HUDEP-2 (cell line): ENCODE results near the gene VAV3.
"Not testable (repeated sequence)": the region's sequence is repeated elsewhere in the genome, so short reads cannot be mapped to it uniquely, and the experiment has no call there.

Experiments
- DNase-seq, 76 experiments: peaks; one replicate each; lab custom pipeline; 2025; ENCODE audit not compliant: unreplicated experiment in 76 of 76; lab: John Stamatoyannopoulos, UW

The VAV3 gene

DNA sequence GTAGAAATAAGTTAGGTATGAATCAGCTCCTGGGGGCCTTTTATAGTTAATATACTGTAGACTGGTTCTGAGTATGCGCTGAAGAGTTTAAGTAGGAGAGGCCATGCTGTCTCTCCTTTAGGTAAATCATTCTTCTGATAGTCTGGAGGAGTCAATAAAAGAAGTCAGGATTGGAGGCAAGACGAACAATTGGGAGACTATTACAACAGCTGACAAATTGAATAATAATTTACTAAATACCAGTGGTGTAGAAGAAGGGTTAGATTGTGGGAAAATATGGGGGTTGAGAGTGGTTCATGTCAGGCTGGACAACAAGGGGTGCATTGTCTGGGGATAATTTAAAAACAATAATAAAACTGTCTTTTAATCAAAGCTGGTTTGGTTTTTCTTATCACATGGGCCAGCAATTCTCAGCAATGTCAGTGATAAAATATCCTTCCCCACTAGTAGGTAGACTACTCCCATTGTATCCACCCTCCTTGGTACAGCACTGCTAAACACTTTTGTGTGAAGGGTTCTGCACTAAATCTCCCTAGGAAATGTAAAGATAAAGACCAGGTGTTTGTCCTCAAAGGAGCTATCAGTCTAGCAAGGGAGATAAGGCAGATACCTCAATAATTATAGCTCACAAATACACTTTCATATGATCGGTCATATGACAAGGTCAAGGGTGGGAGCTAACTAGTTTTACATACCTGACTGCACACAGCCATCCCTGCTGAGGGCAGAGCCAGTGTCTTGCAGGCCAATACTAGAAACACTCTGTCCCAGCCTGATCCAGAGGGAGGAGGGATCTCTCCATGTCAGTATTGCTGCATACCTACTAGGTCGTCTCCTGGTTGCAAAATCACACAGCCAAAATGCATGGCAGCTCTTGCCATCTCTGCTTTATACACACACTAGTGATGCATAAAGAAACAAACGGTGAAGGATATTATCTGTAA is 299.7 kb downstream of the VAV3 start:
- DNase-seq, result no peak

DNA sequence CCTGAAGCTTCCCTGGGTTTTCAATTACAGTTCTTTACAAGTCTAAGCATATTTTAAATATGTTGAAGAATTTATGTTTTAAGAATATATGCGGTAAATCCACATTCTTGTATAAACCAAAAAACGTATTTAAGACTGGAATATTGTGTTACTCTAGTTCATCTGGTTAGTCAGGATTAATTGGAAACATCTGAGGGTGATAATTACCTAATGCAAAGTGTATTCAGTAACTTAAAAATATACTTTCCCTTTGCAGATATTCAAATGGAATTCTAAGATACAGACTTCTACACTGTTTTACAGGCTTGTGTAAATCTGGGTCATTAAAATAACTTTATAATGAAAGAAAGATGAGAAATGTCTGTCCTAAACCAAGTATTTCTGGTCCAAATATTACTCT is 302.0 kb downstream of the VAV3 start:
- no peak for DNase-seq

DNA sequence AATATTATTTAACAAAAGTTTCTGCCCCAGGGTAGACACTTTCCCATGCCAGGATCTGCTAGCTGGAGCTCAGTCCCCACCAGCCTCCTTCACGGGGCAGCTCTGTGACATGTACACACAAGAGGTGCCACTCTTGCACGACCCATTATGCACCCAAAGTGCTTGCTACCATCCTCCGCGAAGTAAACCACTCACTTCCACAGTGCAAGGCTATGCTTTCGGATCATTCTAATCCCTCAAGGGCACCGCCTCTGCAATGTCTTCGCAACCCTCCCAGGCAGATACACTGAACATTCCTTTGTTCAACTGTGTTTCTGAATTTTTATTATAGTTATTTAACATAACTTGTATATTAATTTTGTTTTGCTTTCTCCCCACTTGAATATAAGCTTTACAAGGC is 303.8 kb downstream of the VAV3 start:
- DNase-seq, result no peak

DNA sequence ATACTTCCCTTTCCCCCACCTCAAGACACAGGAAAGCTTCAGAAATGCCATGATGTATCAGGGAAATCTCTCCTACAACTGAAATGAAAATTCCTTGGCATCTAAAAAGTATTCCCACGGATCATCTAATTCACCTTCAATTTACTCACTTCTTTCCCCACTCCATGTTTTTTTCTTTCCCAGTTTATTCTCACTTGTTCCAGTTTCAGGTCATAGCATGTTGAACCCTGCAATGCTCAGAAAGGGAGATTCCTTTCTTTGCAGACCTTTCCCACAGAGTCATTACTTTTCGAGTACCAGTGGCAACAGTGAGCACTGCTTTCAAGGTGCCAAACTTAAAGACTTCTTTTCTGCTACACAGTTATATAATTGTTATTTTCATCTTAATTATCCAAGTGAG is 305.0 kb downstream of the VAV3 start:
- DNase-seq, result no peak

DNA sequence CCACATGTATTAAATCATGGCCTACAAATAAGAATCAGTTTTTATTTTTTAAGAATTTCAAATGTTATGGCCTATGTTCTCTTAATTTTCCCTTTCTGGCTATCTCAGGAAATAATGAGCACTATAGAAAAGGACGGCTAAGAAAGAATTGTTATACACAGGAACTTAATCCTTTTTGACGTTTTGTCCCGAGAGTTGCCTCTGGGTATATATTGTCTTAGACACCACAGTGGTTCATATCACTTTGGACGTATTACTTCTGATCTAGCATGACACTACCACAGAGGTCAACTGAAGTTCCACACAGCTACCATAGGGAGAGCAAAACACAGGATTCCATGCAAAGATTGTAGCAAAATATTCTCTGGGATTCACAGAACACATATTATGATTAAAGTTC is 307.6 kb downstream of the VAV3 start:
- no peak for DNase-seq

DNA sequence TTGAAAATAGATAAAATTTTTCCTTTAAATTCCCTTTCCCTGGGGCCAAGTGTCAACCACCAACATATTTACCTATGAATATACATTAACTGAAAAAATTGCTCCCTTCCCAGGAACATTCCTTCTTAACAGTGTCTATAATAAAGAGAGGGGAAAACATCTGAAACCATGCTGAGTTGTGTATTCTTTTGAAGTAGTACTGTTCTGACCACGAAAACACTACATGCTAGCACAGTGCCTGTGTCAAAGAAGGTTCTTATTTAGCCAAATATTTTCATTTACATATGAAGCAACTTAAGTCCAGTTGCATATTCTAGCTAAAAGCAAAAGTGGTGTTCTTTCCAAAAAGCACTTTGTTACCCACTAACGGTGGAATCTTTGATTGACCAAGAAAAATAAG is 311.2 kb downstream of the VAV3 start:
- DNase-seq, result no peak

DNA sequence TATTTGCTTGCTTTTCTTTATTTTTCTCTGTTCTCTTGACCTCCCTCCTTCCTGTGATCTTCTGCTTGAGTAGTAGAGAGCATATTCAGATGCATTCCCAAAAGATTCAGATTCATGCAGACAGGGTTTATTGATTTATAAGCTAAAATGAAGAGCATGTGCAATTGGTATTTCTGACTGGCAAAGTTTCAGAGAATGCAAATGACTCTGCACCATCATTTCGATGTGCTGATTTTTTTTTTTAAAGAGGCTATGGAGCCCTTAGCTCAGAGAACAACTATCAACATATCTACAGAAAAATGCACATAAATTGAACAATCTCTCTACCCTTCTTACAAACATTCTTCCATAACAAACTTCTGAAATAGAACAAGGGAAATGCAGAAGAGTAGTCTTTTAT is 312.0 kb downstream of the VAV3 start:
- DNase-seq, result no peak

DNA sequence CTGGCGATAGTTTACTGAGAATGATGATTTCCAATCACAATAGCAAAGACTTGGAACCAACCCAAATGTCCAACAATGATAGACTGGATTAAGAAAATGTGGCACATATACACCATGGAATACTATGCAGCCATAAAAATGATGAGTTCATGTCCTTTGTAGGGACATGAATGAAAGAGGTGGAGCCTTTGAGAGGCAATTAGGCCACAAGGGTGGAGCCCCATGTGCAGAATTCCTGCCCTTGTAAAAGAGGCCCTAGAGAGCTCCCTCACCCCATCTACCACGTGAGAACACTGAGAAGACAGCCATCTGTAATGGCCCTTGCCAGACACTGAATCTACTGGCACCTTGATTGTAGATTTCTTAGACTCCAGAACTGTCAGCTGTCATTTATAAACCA is 314.2 kb downstream of the VAV3 start:
- DNase-seq, result not testable (repeated sequence)

DNA sequence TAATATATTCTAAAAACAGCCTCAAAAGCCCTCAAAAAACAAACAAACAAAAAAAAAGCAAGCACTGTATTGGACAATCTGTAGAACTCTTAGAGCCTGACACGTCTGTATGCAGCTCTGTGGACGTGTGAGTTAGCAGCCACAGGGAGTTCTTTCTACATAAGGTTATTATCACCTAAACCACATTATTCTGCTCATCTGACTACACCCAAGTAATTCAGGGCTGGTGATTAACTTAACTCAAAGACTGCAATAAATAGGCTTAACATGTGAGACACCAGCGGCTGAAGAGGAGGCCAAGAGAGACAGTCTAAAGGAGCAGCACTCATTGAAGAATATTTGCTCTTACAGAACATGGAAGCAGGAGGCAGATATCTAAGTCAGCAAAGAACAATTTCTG is 316.0 kb downstream of the VAV3 start:
- no peak for DNase-seq

DNA sequence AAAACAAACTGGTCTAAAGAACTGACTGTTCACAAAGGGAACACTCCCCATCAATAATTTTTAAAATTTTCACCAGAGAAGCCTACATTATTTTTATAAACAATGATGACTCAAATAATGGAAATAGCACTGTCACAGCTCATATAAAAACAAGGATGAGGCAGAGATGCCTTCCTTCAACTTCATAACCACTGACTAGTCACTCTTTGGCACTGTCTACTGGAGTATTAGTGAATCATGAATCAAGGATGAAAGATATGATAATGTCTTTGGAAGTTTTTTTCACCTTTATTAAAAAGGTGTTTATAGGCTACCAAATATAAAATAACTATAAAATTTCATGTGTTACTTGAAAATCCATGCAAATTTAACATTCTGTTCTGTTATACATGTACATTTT is 316.9 kb downstream of the VAV3 start:
- DNase-seq, result no peak

DNA sequence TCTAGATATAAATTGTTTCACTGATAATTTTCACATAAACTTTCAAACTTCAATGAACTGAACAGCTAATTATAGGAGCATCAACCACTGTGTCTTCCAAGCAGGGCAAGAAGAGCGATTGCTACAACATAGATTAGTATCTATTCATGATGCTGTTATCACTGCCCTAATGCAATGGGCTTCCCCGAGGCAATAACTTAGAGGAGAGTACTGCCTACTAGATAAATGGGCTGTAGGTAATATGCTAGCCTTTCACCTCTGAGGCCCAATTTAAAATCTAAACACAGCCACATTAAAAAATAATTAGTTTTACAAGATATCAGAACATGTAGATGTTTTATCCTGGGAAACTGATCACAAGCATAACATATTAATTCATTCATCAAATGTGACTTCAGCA is 318.0 kb downstream of the VAV3 start:
- DNase-seq, result no peak

DNA sequence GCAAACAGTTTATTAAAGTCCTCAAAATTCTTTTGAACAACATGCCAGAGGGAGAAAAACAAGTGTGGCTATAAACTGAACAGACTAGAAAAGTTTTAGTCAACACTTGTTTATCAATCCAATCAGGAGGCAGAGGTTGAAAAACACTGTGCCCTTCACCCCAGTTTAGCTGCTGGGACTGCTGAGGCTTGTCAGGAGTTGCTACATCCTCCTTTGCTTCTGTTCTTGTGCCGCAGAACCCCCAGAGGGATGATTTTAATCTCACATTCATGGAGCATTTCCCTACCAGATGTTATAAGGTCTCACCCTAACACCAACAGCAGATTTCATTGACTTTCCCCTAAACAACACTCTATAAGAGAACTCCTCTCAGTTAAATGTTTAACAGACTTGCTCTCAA is 321.2 kb downstream of the VAV3 start:
- no peak for DNase-seq

DNA sequence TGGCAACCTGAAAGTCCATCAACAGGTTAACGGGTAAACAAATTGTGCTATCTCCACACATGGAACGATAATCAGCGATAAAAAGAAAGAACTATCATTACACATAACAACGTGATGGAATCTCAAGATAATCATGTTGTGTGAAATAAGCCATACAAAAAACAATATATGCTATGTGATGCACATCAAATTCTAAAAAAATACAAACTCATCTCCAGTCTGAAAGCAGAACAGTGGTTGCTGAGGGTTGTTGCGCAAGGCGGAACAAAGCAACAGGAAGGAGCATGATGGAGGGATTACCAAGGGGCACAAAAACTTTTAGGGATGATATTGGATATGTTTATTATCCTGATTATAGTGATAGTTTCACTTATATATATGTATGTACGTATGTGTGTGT is 324.8 kb downstream of the VAV3 start:
- no peak for DNase-seq

DNA sequence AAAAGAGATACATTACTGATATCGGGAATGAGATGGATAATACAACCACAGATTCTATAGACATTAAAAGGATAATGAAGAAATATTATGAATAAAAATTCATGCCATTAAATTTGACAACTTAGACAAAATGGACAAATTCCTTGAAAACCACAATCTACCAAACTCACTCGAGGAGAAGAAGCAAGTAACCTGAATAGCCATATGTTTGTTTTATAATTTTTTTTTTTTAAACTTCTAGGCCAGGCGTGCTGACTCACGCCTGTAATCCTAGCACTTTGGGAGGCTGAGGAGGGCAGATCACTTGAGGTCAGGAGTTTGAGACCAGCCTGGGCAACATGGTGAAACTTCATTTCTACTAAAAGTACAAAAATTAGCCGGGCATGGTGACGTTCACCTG is 327.9 kb downstream of the VAV3 start:
- no peak for DNase-seq

DNA sequence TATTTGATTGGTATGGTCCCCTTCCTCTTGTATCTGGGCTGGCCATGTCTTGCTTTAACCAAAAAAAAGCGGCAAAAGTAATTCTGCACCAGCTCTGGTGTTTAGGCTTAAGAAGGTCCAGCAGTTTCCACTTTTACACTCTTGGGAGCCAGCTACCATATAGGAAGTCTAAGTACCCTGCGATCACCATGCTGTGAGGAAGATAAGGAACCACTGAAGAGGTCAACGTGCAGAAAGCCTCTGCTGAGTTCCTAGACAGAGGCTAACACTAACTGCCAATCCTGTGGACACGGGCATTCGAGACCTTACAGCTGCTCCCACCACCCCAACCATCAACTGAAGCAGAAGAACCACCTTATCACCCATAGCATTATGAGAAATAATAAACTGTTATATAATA is 331.4 kb downstream of the VAV3 start:
- DNase-seq, result no peak

DNA sequence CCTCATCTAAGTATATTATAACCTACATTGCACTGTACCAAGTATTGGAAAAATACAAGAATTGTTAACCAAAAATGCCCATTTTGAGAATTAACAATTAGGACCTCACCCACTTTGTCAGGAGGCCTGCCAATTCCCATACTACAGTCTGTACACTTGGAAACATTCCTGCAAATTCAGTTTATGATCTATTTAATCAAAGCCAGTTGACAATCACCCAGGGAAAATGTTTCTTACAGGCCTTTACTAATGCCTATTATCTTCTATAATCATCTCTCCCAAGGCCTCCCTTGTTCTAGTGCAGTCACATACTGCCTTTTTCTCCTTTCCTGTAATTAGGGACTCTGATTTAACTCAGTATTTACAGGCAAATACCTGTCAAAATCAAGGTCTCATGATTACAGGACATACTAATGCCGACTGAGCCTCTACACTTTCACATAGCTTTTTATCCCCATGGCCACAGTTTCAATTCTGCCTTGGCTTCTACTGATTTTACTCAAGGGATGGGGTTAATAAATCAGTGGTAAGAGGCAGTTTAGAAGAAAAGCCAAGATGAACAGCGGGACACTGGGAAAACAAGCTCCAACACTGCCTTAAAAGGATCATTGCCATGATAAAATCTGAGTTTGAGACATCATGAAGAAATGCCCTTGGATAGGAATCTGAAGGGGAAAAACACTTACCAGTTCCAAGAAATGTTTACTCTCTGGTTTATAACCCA is 338.7 kb downstream of the VAV3 start:
- DNase-seq, result no peak

DNA sequence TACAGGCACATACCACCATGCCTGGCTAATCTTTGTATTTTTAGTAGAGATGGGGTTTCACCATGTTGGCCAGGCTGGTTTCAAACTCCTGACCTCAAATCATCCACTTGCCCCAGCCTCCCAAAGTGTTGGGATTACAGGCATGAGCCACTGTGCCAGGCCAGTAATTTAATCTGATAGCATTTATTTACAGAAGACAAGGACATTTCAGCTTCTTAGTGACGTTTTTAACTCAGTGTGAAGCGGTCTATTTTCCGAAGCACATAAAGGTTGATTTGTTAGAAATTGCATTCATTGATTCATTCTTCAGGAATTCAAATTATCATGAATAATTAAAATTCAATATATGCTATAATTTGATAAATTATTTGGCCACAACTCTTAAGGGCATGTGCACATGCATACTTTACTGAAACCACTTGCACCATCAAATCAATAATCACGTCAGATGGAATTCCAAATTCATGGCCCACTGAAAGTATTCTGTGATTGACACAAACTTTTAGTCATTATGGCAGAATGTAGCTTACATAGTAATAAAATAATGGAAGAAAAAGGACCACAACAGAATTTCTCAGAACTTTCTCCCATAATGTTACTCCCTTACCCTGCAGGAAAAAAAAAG is 339.5 kb downstream of the VAV3 start:
- DNase-seq, result no peak

DNA sequence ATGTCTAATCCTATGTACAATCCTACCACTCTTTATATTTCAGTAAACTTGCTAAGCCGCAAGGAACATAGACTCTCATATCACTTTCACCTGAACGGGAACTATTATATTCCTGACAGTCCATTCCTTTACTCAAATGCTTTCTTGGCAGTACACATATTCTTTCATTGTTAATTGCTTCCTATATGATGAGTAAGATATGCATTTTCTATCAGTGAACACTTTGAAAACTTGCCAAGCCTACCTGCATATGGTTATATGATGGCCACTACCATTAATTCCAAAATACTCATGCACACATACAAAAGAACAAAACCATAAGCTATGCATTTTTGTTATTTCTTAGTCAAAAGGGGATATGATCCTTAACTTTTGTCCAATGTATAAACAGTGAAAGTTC is 341.5 kb downstream of the VAV3 start:
- DNase-seq, result no peak

DNA sequence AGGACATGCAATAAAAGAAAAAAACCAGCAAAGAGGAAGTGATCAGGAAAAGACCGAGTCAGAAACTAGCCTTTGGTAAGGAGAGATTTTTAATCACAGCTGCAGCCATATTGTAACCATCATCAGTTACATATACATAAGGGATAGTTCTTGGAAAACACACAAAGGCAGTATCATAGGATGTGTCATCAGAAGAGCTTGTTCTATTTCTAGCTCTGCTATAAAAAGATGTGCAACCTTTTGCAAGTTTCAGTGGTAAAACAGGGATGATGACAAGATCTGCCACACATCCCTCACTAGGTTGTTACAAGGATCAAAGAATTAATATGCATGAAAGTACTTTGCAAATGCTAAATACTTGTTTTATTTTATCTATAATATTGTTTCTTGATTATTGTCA is 342.0 kb downstream of the VAV3 start:
- no peak for DNase-seq

DNA sequence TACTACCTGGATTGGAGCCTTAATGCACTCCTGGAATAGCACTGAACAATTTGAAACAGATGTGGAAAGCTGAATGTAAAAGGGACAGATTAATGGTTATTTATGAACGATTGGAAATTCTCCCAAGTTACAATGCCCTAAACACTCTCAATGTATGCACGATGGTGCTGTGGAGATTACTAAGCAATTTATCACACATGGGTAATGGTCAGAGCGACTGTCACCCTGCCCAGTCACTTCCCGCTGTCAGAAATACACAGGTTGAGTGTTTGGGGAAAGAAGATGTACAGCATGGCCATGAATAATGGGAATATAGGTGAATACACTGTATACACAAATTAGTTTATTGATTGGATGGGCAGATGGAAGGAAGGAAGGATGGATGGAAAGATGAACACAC is 342.4 kb downstream of the VAV3 start:
- no peak for DNase-seq

DNA sequence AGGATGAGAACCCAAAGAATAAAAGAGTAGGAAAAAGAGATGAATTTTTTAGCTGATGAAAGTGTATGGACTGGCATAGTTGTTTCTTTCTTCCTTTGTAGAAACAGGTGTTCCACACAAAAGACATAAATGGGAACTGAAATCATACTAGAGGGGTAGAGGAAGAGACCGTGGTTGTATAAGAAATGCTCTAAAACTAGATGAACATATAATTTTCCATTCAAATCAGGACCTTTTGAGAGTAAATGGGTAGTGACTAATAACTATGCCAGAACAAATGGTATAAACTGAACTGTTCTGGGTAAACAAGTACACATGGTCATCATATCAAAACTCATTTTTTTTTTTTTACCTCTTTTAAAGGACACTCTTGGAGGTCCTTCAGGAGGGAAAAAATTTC is 344.2 kb downstream of the VAV3 start:
- DNase-seq, result no peak

DNA sequence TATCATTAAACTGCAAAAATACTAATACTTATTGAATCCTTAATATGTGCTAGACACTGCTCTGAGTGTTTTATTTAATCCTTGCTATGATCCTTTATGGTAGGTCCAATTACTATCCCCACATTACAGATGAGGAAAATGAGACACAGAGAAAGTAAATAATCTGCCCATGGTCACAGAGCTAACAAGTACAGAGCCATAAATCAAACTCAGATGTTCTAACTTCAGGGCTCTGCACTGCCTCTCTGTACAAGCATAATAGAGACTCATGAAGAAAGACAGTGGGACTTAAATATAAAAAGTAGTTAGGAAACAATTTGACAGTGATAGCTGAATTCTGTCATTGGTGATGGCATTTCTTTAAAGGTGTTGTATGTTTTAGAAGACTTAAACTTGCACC is 346.4 kb downstream of the VAV3 start:
- no peak for DNase-seq
